Epithelial cell of prostate (primary cell): ENCODE measurements around the gene BTNL3.
"Not testable (repeated sequence)": the region's sequence is repeated elsewhere in the genome, so short reads cannot be mapped to it uniquely, and the experiment has no call there.

ENCODE experiments used
- DNase-seq: peaks from one replicate; pipeline ENCODE4 v3.0.0-alpha.2; 2011; ENCODE audit warnings: low read depth, low spot score
- H3K27ac ChIP-seq: fragments of 450-650 bp; 2 replicates; pipeline ENCODE4 v1.5.1; 2017; ENCODE audit warnings: mild to moderate bottlenecking

BTNL3 gene

GRCh38 chr5:180988592-180988991, at the start of gene BTNL3:
TSS of gene BTNL3 (plus strand) at chr5:180988846. CDS start at chr5:180989029, 183 bp downstream.
- DNase-seq: no peak
- H3K27ac ChIP-seq: no peak within 1 kb of the TSS

- H3K27ac ChIP-seq: no peak overlapping the region
- DNase-seq: no peak
Observed at GRCh38 chr5:180950291-180950949, 38.2 kb upstream of the BTNL3 start.

GRCh38 chr5:180959661-180960060, 29.0 kb upstream of the BTNL3 start:
- H3K27ac ChIP-seq: no peak overlapping the region
- no peak for DNase-seq

- no peak for DNase-seq
- H3K27ac ChIP-seq: no peak overlapping the region
Observed at GRCh38 chr5:180960209-180960608, 28.4 kb upstream of the BTNL3 start.

- H3K27ac ChIP-seq: no peak overlapping the region
- no peak for DNase-seq
Observed at GRCh38 chr5:180969406-180969805, 19.2 kb upstream of the BTNL3 start.

- no peak for DNase-seq
- no peak overlapping the region for H3K27ac ChIP-seq
Observed at GRCh38 chr5:180970336-180970735, 18.3 kb upstream of the BTNL3 start.

GRCh38 chr5:180970875-180971274, 17.8 kb upstream of the BTNL3 start:
- H3K27ac ChIP-seq: no peak overlapping the region
- no peak for DNase-seq

- DNase-seq: no peak
- no peak overlapping the region for H3K27ac ChIP-seq
Observed at GRCh38 chr5:180974612-180975315, 13.9 kb upstream of the BTNL3 start.

GRCh38 chr5:180975338-180975737, 13.3 kb upstream of the BTNL3 start:
- H3K27ac ChIP-seq: no peak overlapping the region
- no peak for DNase-seq

- no peak for DNase-seq
Observed at GRCh38 chr5:180976518-180976917, 12.1 kb upstream of the BTNL3 start.

GRCh38 chr5:180977852-180978251, 10.8 kb upstream of the BTNL3 start:
- no peak overlapping the region for H3K27ac ChIP-seq
- DNase-seq: no peak

More at GRCh38 chr5:180976518-180976917, 12.1 kb upstream of the BTNL3 start:
- no peak overlapping the region for H3K27ac ChIP-seq

- no peak for DNase-seq
- no peak overlapping the region for H3K27ac ChIP-seq
Observed at GRCh38 chr5:180982008-180982741, 6.5 kb upstream of the BTNL3 start.

- DNase-seq: no peak
- H3K27ac ChIP-seq: no peak overlapping the region
Observed at GRCh38 chr5:180988016-180988415, 630 bp upstream of the BTNL3 start.

GRCh38 chr5:180990086-180990881, 1.6 kb downstream of the BTNL3 start:
- DNase-seq: no peak
- H3K27ac ChIP-seq: no peak overlapping the region

- no peak overlapping the region for H3K27ac ChIP-seq
- no peak for DNase-seq
Observed at GRCh38 chr5:180990882-180991242, 2.2 kb downstream of the BTNL3 start.

GRCh38 chr5:181001947-181002346, 13.3 kb downstream of the BTNL3 start:
- H3K27ac ChIP-seq: no peak overlapping the region
- no peak for DNase-seq

- no peak overlapping the region for H3K27ac ChIP-seq
- no peak for DNase-seq
Observed at GRCh38 chr5:181005791-181006190, 17.1 kb downstream of the BTNL3 start.

- DNase-seq: no peak
- no peak overlapping the region for H3K27ac ChIP-seq
Observed at GRCh38 chr5:181008136-181008535, 19.5 kb downstream of the BTNL3 start.

- DNase-seq, H3K27ac ChIP-seq: not testable (repeated sequence)
Observed at GRCh38 chr5:181010018-181010417, 21.4 kb downstream of the BTNL3 start.

GRCh38 chr5:181014654-181015053, 26.0 kb downstream of the BTNL3 start:
- H3K27ac ChIP-seq: not testable (repeated sequence)

More at GRCh38 chr5:181014654-181015053, 26.0 kb downstream of the BTNL3 start:
- DNase-seq: not testable (repeated sequence)
